ENCODE measurements around the gene GSDME.

GSDME gene

DNA sequence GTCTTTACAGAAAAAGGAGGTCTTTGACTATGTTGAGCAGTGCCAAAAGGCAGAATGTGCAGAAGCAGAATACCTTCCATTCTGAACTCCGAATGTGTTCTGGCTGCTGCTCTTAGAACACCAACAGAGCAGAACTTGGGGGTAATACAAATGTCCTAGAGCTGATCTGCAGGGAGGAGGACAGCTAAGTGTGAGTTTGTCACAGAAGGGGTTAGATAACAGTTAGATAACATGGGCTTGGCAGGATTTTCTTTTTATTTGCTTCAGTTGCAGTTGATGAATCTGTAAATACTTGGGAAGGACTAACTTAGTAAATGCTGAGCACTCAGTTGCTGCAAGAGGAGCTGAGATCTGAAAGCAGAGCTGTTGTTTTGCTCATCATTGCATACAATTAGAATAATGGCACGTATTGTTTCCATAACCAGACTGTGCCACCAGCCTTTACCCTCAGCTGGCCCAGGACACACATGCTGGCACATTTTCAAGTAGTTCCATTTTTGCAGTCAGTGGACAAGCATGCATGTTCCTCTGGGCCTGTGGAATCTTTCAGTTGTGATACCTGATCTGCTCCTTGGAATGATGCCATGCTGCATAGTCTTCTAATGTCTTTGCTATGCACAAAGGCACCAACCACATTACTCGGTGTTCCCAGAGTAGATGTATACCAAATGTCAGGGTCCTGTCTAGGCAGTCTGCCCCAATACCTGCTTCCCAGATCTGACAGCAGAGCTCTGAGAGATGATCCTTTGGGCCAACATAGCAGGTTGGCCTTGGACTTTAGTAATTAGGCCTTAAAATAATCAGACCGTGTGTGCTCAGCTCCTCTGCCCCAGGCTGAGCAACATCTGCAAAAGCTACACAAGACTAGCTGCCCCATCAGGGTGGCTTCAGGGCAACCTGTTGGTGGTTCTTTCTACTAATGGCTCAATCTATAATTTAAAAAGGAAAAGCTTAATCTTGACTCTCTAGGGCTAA is 55.7 kb downstream of the GSDME start:
- no peak for DNase-seq

DNA sequence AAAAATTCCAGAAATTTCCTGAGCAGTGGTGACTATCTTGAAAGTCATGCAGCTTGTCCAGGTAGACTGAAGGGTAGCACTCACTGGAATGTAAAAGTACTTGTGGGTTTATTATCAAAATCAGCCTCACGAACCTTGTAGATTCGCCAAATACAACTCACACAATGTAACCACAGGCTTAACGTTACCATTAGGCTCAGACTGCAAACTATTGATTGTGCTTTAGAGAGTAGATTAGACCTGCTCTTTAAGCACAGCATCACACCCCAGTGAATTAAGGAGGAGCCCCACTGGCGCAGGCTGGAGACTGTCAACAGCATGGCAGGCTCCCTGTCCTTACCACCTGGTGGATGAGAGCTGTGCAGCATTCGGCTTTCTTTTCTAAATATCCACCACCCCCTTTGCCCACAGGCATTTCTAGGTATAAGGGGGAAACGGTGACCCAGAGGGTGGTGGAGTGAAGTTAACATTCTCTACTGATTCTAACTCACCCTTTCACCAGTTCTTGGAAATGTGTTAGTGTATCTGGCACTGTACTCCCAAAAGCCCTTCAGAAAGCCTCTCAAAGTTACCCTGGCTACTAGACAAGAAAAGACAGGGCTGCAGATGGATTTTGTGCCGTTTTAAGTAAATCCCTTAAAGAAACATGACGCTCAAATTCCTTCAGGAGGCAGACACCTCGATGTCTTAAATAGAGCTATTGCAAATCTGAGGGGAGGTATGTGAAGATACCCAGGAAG is 56.6 kb downstream of the GSDME start:
- DNase-seq, result no peak

DNA sequence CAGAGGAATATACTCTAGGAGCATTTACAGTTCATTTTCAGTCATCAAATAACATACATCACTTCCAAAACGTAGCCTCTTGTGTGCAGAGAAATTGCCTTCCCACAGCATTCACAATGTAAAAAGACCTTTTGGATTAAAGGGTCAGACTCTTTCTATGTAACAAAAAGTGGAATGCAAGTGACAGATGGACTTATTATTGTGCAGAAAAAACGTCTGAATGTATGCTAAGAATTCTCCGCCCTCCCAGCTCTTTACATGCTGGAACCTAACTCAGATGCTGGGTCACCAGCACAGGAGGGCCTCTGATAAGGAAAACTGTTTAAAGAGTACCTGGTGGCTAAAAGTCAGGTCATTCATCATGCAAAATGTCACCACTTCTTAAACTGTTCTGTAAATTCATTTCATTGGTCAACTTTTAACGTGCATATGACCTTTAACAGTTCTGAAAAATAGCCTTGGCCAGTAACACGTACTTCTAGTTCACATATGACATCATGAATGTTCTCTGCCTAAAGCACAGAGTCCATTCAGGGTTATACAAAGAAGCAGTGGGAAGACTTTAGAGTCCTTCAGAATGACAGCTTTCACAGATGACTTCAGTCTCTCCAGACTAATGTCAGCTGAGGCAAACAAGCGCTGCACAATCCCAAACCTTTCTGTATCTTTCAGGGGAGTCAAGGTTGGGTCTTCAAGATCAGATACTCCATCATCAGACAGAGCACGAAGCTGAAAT is 58.6 kb downstream of the GSDME start:
- no peak for DNase-seq

DNA sequence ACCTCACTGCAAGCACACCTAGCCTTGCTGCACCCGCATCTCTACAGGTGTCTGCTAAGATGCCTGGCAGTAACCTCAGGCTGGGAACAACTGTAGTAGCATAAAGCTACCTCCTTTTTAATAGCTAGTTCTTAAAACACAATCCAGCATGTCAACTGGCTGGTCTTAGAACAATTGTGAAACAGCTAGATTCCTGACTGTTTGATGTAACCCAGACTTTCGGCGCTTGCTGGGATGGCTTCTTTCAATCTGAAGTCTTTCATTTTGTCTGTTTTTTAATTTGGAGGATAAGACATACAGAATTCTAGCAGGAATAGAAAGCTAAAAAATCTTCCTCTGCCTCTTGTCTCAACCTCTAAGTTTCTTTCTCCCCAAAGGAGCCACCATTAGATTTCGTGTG is 59.8 kb downstream of the GSDME start:
- no peak for DNase-seq

DNA sequence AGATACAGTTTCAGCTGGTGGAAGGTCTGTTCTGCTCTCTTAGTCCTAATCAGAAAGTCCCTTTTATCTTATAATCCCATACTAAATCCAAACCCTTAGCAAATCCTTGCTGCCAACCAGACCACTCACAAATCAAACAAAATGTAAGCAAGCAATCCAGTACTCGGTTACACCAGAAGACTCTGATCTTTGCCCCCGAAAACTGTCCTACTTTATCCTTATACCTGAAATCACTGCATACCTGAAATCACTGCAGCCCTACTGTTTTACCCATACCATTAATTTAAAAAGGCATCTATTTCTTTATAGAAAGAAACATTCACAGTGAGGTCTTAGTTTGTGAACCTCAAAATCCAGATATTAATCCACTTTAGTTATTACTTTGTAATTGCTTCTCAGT is 64.7 kb downstream of the GSDME start:
- DNase-seq, result no peak

DNA sequence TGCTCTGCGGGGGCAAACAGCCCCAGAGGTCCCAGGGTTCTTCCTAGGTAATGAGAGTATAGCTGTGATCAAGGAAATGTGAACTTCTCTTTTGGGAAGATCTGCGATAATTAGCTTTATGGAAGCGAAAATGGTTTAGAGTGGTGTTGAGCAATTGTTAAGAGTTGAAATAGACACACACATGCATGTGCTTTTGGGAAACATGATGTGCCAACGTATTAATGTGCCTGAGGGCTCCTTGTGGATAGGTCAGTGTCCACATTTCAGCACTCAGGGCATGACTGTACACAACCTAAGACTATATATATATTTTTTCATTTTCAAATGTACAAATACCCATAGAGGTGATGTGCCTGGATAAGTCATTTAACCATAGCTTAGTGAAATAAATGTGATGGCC is 67.0 kb downstream of the GSDME start:
- DNase-seq, result no peak

DNA sequence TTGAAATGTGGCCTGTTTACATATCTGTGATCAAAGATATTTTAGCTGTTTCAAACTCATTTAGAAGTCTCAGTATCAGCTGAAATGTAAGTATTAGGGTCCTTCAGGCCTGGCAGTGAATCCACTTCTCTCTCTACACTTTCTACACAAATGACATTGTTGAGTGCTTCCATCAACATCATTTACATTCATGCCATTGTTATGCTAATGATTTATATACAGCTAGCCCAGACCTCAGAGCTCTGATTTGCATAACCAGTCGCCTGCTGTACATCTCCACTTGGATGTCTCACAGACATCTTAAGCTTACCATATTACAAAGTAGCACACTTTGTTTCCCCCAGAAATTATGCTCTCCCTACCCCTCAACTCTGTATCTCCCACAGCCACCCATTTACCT is 71.6 kb downstream of the GSDME start:
- DNase-seq, result no peak

DNA sequence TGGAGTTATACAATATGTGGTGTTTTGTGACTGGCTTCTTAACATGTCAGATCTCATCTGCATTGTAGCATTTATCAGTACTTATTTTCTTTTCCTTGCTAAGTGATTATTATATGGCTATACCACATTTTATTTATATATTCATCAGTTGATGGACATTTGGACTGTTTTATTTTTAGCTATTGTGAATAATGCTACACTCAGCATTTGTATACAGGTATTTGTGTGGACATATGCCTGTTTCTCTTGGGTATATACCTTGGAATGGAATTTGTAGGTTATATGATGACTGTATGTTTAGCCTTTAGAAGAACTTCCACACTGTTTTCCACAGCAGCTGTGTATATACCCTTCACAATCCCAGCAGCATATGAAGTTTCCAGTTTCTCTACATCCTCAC is 86.5 kb downstream of the GSDME start:
- no peak for DNase-seq

DNA sequence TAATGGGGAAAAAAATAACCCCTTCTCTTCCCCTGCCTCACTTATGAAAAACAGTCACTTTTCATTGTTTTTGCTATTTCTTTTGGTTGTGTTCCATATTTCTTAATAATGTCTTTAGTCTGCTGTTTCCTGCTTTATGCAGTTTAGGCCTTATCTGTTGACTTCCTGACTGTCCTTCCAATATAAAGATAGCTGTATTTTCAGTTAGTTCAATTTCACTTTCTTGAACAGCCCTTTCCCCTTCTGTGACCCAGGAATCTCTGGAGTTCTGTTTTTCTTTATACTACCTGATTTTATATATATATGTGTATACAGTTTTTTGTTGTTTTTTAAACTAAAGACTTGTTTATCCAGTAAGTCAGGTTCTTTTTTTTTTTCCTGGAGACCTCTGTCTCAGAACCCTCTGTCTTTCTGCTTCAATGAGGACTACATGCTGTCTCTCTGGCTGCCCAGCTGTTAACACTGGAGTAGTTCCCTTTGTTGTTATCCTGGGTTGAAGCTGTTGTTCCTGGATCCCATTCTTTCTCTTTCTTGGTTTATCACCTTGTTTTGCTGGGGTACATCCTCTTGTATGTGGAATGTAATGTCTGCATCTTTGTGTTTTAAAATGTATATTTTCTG is 87.2 kb downstream of the GSDME start:
- DNase-seq, result no peak

DNA sequence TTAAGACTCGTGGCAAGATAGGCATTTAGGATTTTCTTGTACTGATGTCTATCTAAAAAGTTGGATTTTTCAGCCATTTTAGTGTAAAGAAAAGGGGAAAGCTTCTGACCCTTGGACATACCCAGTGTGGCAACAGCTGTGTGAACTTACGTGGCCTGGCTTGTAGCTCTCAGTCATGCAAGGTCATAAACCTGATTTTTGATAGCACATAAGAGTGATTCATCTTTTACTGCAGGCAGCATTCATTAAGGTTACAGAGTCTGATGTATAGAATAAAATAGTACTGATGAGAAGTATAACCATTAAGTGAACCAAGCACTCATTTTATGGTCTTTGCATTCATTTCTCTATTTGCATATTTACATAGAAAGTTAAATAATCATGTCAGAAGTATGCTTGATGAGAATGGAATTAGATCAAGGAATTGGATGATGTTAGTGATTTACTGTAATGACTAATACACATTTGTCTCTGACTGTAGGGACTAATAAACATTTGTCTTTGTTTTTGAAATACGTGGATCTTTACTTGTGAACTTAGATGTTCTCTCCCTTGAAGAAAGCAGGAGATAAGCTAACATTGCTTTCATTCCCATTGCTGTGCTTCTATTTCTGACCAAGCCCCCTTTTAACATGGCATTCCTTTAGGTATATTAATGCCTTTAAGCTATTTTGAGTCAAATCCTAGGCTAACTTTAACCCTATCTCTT is 88.2 kb downstream of the GSDME start:
- DNase-seq, result no peak

DNA sequence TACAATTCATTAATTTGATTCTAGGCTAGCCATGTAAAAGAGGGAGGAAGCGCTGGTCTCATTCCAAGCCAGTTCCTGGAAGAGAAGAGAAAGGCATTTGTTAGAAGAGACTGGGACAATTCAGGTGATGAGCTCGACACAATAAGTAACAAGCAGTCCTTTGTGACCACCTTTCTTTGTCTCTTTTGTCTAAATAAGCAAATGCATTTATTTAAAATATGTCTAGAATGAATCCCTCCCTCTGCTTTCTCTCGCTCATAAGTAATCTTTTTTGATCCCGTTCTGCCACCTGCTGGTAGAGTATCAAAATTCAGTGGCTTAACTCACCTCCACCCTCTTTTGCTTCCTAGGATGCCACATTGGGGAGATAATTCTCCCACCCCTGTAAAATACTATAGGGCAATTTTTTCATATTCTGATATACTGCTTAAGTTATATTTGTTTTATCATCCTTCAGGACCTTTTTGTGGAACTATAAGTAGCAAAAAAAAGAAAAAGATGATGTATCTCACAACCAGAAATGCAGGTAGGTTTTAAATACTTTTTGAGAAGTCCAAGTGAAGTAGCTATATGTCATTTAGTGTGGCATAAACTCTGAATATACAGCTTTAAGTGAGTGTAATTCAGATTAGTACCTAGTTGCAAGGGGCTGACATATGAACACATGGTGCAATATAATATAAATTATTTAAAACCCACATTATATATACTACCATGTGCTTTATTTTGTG is 91.5 kb downstream of the GSDME start:
- peak; percentile 28 for DNase-seq

DNA sequence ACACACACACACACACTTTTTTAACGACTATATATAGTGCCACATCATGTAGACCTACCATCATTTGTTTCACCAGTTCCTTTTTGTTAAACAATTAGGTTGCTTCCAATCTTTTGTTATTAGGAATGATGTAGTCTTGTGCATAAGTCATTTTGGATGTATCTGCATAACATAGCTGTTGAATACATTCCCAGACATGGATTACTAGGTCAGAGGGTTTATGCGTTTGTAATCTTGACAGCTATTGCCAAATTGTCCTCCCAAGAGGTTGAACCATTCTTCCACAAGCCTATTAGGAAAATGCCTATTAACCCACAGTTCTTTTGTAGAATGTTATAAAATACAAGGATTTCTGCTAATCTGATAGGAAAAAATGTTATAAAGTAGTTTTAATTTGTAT is 96.7 kb downstream of the GSDME start:
- DNase-seq, result no peak

DNA sequence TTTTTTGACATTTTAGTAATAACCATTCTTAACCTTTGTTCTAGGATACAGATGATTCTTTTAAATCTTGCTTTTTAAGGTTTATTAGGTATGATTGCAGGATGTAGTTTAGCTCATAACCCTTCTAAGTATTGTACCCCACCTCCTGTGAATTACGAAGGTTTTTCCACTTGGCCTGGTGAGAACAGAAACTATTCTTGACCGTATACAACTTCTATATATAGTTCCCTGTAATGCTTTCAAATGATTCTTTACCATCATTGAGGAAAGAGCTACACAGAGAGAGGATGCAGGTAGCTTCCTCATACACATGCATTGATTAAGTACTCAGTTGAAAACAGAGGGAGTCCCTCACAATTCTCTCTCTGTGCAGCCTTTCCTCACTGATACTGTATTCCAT is 97.8 kb downstream of the GSDME start:
- no peak for DNase-seq

DNA sequence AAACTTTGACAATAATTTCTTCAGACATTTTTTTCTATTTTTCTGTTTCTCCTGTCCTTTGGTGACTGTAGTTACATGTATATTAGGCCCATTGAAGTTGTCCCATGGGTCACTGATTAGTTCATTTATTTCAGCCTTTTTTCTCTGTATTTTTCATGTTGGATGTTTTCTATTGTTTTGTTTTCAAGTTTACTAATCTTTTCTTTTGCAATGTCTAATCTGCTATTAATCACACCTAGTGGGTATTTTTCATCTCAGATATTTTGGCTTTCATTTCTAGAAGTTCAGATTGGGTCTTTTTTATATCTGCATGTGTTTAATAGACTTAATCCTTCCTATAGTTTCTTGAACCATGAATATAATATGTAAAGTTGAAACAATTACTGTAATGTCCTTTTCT is 99.3 kb downstream of the GSDME start:
- DNase-seq, result no peak

DNA sequence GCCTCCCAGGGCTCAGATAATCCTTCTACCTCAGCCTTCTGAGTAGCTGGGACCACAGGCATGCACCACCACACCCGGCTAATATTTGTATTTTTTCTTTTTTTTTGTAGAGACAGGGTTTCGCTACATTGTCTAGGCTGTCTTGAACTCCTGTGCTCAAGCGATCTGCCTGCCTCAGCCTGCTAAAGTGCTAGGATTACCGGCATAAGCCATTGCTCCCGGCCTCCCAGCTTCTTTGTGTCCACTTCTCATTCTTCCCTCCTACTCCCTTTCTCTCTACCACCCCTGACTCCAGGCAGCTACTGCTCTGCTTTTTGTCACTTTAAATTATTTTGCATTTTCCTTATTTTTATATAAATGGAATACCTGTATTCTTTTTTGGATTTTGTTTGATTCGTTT is 100.7 kb downstream of the GSDME start:
- no peak for DNase-seq

DNA sequence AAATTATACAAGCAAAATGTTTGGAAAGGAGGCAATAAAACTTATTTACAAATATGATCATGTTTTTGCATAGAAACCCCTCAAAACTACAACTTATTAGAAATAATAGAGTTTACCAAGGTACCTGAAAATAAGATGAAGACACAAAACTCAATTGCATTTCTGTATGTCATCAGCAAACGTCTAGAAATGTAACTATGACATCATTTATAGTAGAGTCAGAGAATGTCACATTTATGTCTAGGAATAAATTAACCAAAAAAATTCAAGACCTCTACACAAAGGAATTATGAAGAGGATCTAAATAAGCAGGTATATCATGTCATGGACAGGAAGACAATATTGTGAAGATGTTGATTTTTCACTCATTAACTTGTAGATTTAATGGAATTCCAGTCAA is 103.0 kb downstream of the GSDME start:
- DNase-seq, result no peak

DNA sequence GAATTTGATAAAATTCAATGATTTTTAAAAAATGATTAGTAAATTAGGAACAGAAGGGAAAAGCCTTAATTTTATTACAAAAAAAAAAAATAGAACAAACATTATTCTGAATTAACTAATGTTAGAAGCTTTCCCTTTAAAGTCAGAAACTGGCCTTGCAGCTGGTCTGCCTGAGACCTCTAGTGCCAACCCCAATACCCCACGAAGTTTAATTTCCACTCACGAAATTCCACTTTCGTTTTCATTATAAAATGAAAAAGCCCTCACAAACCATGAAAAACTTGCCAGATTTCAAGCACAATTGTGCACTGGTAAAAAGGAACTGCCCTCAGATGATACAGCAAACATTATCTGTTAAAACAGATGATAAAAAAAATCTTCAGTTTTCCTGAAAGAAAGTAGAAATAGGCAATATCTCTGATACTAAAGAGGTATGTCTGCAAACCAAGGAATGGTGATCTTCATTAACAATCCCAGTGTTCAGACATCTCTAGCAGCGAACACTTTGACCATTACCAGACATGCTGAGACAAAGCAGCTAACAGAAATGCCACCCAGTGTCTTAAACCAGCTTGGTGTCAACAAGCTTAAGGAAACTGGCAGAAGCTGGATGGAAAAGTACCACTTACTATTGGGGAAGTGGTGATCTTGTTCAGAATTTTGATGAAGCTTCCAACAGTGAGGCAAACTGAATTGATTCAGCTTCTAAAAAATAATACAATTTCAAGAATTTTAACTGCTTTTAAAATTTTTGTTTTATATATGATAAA is 103.8 kb downstream of the GSDME start:
- DNase-seq, result no peak

DNA sequence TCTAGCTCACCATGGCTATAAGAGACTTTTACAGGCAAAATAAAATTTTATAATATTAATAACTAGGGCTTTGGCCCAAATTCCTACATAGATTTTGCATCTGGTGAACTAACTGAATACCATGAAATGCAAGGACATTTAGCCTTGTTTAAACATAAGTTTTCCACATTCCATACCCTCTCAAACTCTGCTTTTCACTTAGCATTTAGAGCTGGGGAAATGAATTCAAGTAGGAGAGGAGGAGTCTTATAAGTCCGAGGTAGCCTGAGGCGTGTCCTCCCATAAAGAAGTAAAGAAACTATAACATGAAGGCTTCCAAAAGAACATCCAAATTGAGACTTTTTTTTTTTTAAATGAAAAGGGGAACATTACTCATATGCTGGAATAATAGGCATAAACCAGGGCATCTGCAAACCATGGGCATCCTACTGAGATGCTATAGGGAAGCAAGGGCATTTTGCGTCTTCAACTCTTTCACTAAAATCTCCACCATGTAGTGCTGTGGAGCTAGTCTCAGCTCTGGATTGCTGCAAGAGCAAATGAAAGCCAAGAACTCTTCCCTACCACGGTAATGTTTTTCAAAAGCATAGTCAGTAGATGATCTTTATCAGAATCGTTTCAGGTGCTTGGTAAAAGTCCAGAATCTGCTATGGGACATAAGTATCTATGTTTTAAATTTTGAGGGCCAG is 104.9 kb downstream of the GSDME start:
- no peak for DNase-seq
